Fibroblast of the conjunctiva (primary cell): ENCODE measurements around the gene WRAP73.

ENCODE experiments used
- DNase-seq: peaks from one replicate; pipeline ENCODE4 v3.0.0-alpha.2; 2010; ENCODE audit warnings: low read depth

The WRAP73 gene

GRCh38 chr1:3681898-3682806, 32.2 kb upstream of the WRAP73 start:
- DNase-seq, result no peak

DNA sequence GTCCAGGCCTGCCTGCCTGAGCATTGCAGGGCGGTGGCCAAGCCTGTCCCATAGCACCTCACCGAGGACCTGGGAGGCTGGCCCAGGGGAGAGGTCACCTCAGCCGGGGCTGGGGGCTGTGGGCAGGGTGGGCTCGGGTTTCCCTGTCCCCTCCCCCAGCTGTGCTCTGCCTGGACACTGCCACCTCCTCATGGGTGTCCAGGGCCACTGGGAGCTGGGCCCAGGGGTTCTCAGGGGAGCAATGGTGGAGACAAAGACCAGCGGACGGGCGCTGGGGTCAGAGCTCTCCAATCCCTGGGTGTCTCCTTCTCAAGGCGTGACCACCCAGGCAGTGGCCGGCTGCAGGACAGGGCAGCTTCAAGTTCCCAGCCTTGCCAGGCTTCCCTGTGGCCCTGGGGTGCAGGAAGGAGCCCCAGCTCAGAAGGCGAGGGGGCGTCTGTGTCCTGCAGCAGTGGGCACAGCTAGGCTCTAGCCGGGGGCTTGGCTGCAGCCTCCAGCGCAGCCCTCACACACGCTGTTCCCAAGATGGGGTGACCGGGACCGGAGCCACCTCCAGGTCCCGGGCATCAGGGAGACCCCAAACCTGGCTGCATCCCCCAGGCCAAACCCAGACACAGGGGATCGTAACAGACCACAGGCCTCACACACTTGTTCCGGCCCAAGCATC, 31.5 kb upstream of the WRAP73 start:
- DNase-seq, result no peak

- no peak for DNase-seq
These were observed 30.8 kb upstream of the WRAP73 start for GRCh38 chr1:3680488-3681230.

- DNase-seq, result no peak
These were observed 30.0 kb upstream of the WRAP73 start for GRCh38 chr1:3679799-3680453.

GRCh38 chr1:3679098-3679555, 29.2 kb upstream of the WRAP73 start:
- no peak for DNase-seq

GRCh38 chr1:3678361-3679097, 28.6 kb upstream of the WRAP73 start:
- no peak for DNase-seq

DNA sequence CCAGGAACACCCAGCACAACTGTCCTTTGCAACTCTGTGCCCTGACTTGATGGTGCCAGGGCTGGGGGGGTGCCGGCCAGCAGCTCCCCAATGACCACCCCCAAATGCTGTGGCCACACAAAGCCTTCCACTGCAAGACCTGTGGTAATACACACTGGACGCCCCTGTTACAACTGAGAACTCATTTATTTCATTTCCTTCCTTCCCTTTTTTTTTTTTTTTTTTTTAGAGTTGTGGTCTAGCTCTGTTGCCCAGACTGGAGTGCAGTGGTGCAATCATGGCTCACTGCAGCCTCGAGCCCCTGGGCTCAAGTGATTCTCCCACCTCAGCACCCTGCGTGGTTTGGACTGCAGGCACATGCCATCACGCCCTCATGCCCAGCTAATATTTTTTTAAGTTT, 27.6 kb upstream of the WRAP73 start:
- no peak for DNase-seq

DNA sequence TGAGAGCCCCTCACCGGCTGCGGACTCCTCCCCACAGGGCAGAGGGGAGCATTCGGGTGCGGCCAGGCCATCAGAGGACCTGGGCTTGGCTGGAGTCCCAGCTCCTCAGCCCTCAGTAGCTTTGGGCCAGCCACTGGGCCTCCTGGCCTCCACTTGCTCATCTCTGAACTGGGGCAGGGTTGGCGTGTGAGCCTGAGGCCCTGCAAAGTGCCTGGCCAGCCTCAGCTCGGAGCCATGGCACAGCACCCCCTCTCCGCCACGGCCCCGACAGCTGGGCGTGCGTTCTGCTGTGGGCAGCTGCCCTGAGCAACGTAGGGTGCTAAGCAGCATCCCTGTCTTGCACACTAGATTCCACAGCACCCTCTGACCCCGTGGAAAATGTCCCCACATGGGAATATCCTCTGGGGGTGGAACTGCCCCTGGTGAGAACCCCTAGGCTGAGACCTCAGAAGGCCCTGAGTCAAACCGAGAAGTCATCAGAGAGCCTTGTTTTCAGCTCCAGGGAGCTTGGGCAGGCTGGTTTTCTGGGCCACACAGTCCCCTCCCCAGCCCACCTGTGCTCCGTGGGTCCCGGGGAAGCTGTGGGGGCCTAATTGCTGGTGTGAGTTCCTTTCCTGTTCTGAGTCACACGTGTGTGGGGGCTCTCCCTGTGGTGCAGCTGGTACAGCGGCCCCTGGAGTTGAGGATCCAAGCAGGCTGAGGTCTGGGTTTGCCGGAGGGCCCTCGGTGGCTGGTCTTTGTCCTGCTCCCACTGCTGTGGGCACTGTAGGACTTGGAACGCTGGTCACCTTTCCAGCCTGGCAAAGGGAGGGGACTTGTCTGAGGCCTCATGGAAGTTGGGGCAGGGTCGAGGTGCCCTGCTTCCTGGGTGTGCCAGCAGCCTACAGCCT, 26.9 kb upstream of the WRAP73 start:
- no peak for DNase-seq

- no peak for DNase-seq
These were observed 25.5 kb upstream of the WRAP73 start for GRCh38 chr1:3675436-3675835.

DNA sequence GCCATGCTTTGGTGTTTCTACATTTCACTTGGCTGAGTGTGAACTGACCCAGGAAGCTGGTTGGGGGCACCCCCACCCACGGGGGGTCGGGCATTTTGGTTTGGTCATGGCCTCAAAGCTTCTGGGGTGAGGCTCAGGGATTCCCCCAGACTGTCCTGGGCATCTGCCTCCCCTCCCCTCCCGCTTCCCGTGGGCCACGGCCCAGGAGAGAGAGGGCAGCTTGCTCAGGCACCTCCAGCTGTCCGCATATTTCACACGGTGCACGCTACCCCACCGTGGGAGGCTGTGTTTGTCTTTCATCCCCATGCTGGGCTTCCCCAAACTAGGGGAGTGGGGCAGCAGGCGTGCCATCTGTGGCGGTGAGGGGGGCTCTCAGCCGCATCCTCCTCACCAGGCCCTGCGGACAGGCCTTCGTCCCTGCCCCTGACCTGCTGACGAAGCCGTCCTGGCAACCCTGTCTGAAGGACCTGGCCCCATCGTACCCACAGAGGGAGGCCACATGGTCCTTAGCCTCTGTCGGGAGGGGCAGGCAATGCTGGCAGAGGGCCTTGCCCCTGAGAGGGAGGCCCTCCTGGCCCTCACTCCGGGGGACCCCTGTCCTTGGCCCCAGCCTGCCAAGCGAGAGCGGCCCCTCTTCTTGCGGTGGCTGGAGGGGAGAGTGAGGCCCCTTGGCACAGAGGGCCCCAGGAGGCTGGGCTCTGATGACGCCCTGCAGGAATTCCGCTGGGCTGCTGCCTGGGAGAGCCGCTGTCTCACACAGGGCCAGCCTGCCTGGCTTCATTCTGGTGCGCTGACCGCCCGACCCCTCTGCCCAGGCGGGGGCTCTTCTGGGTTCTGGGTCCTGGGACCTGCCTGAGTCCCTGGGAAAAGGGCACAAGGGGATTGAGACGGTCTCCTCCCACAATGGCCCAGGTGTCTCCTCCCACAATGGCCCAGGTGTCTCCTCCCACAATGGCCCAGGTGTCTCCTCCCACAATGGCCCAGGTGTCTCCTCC, 24.5 kb upstream of the WRAP73 start:
- DNase-seq, result no peak

GRCh38 chr1:3673381-3674099, 23.6 kb upstream of the WRAP73 start:
- DNase-seq, result no peak

GRCh38 chr1:3672971-3673361, 23.1 kb upstream of the WRAP73 start:
- DNase-seq, result no peak

DNA sequence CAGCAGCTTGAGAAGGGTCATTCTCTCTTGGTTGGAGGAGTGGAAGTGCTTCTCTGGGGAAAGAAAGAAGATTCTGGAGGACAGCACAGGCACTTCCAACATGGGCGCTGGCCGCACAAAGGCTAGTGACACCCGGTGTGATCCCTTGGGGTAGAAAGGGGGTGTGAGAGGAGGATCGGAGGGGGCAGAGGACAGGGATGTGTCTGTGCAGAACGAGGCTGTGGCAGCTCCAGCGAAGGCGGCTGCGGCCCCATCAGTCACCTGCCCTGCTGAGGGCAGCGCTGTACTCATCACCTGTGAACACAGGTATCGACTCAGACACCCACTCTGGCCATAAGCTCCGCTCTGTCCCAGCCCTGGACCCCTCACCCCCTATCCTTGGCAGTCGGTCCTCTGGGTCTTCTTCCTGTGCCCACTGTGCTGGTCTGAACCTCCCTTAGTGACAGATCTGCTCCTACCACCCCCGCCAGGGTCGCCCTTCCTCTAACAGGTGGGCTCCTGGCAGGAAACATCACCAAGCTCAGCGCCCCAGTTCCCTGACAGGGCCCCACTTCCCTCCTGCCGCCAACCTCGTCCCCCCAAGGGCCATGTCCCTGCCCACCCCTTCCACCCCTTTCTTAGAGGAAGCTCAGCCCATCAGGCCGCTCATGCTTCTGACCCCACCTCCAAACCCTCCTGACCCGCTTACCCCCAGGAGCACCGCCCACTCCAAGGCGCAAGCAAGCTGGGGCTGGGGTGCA, 22.5 kb upstream of the WRAP73 start:
- no peak for DNase-seq

- no peak for DNase-seq
These were observed 21.7 kb upstream of the WRAP73 start for GRCh38 chr1:3671371-3672180.

DNA sequence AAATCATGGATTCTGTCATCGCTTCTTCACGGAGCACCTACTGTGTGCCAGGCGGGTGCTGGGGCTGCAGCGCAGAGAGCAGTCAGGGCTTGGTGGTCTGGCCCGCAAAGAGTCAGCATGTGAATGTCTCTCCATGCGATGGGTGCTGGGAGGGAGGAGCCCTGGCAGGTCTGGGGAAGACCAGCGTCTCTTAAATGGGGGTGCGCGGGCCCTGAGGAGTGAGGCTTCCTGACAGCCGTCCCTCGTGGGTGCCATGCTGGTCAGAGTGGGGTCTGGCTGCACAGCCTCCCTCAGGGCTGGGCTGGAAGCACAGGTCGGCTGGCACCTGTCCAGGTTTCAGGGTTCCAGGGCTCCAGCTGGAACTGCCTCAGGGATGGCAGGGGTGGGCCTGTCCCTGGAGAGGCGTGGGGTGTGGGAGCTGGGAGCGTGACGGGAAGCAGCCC, 20.9 kb upstream of the WRAP73 start:
- no peak for DNase-seq

- no peak for DNase-seq
These were observed 20.1 kb upstream of the WRAP73 start for GRCh38 chr1:3669971-3670431.

DNA sequence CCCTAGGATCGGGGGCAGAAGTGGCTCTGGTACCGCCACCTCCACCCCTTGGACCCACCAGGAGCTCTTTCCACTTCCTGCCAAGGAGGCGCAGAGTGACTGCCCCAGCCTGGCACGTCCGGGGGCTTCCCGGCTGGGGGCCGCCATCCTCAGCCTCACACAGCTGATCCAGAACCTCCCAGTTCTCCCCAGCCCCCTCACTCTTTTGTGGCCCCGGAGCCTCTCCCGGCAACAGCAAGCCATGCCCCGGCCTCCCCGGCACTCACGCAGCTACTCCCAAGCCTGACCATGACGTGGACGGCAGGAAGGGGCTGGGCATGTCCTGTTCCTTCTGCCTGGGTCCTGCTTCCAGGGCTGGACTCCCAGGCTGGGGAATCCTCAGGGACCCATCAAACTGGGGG, 19.5 kb upstream of the WRAP73 start:
- DNase-seq, result no peak
